ENCODE data around the gene KCNJ6. TPM values are rescaled to one million over a fixed set of nuclear protein-coding genes. Genes with fewer than 3 reads are reported as not detected.
"Not testable (repeated sequence)": the region's sequence is repeated elsewhere in the genome, so short reads cannot be mapped to it uniquely, and the experiment has no call there.

KCNJ6 gene
- total and polyA plus RNA-seq, 3 donors from 2014 or later, result 0.24 to 0.25 (median 0.25) TPM

GRCh38 chr21:37578471-37579126, 337.7 kb downstream of the KCNJ6 start:
- intact Hi-C loops (cut with DNase I; ENCODE audit: low total_unique reads), result no loop called here
- no peak for TF ChIP-seq CTCF (IDR thresholded peaks at IDR 0.05)
- TF ChIP-seq POLR2A (IDR thresholded peaks at IDR 0.05), result no peak
- no peaks in the 10 kb centered on the region for H3K9me3 ChIP-seq
- H3K27ac ChIP-seq, result no peak overlapping the region
- H3K36me3 ChIP-seq (ENCODE audit: low read depth, missing control alignments), result no peaks in the 10 kb centered on the region
- H3K4me3 ChIP-seq, result no peak overlapping the region
- H3K4me1 ChIP-seq, result no peaks in the 10 kb centered on the region
- WGBS, 2 donors, result 95 to 100% methylated on average over 2 of the region's 2 CpGs
- no peak for DNase-seq
- H3K27me3 ChIP-seq, result no peaks in the 10 kb centered on the region

- 100% methylated on average over 1 of the region's 1 CpG for WGBS, 2 donors
- H3K27me3 ChIP-seq; H3K27ac ChIP-seq; intact Hi-C loops (cut with DNase I; ENCODE audit: low total_unique reads); H3K4me1 ChIP-seq; H3K9me3 ChIP-seq; H3K4me3 ChIP-seq; H3K36me3 ChIP-seq (ENCODE audit: low read depth, missing control alignments); DNase-seq: not testable (repeated sequence)
Observed at GRCh38 chr21:37576929-37577328, 339.3 kb downstream of the KCNJ6 start.

GRCh38 chr21:37575580-37575979, 340.7 kb downstream of the KCNJ6 start:
- 95 to 97% methylated on average over 11 of the region's 11 CpGs for WGBS, 2 donors
- Histone ChIP-seq H3K36me3 (ENCODE audit: low read depth, missing control alignments) (no peaks in the 10 kb centered on the region), H3K27ac (no peak overlapping the region), H3K27me3 (no peaks in the 10 kb centered on the region), H3K9me3 (no peaks in the 10 kb centered on the region), H3K4me3 (no peak overlapping the region), H3K4me1 (no peaks in the 10 kb centered on the region)
- no peak for DNase-seq
- TF ChIP-seq POLR2A (IDR thresholded peaks at IDR 0.05) (no peak), CTCF (IDR thresholded peaks at IDR 0.05) (no peak)
- intact Hi-C loops (cut with DNase I; ENCODE audit: low total_unique reads), result no loop called here

GRCh38 chr21:37574751-37575150, 341.5 kb downstream of the KCNJ6 start:
- H3K4me3 ChIP-seq, result no peak overlapping the region
- WGBS, 2 donors, result 94 to 97% methylated on average over 7 of the region's 7 CpGs
- H3K4me1 ChIP-seq, result no peaks in the 10 kb centered on the region
- no peaks in the 10 kb centered on the region for H3K36me3 ChIP-seq (ENCODE audit: low read depth, missing control alignments)
- no peak overlapping the region for H3K27ac ChIP-seq
- H3K9me3 ChIP-seq, result no peaks in the 10 kb centered on the region
- TF ChIP-seq POLR2A (IDR thresholded peaks at IDR 0.05) (no peak), CTCF (IDR thresholded peaks at IDR 0.05) (no peak)
- no peaks in the 10 kb centered on the region for H3K27me3 ChIP-seq
- intact Hi-C loops (cut with DNase I; ENCODE audit: low total_unique reads), result no loop called here
- DNase-seq, result no peak

- no peak overlapping the region for H3K4me3 ChIP-seq
- intact Hi-C loops (cut with DNase I; ENCODE audit: low total_unique reads), result no loop called here
Observed at GRCh38 chr21:37574316-37574715, 341.9 kb downstream of the KCNJ6 start.

More at GRCh38 chr21:37574316-37574715, 341.9 kb downstream of the KCNJ6 start:
- Histone ChIP-seq H3K4me1 (no peaks in the 10 kb centered on the region), H3K9me3 (no peaks in the 10 kb centered on the region), H3K36me3 (ENCODE audit: low read depth, missing control alignments) (no peaks in the 10 kb centered on the region), H3K27ac (no peak overlapping the region), H3K27me3 (no peaks in the 10 kb centered on the region)
- 90 to 92% methylated on average over 6 of the region's 6 CpGs for WGBS, 2 donors
- no peak for TF ChIP-seq POLR2A (IDR thresholded peaks at IDR 0.05)
- no peak for TF ChIP-seq CTCF (IDR thresholded peaks at IDR 0.05)
- DNase-seq, result no peak

Data from testis (tissue), 3 donors.